BLaER1 (cell line): ENCODE results near the gene PLPP3.

ENCODE experiments used
- H3K27ac ChIP-seq: shearing (Covaris generic); formaldehyde crosslinking; 2 replicates; pipeline ENCODE4 v1.8.1; 2022
- H3K27me3 ChIP-seq: shearing (Covaris generic); formaldehyde crosslinking; 2 replicates; pipeline ENCODE4 v1.8.1; 2022
- H3K36me3 ChIP-seq: shearing (Covaris generic); formaldehyde crosslinking; 2 replicates; pipeline ENCODE4 v1.8.1; 2022
- H3K4me1 ChIP-seq: shearing (Covaris generic); formaldehyde crosslinking; 2 replicates; pipeline ENCODE4 v1.8.1; 2022
- H3K4me2 ChIP-seq: shearing (Covaris generic); formaldehyde crosslinking; 2 replicates; pipeline ENCODE4 v1.8.1; 2022
- H3K4me3 ChIP-seq: shearing (Covaris generic); formaldehyde crosslinking; 2 replicates; pipeline ENCODE4 v1.8.1; 2022
- H3K9ac ChIP-seq: shearing (Covaris generic); formaldehyde crosslinking; 2 replicates; pipeline ENCODE4 v1.8.1; 2022
- H3K9me3 ChIP-seq: shearing (Covaris generic); formaldehyde crosslinking; 2 replicates; pipeline ENCODE4 v1.8.1; 2022
- H4K20me1 ChIP-seq: shearing (Covaris generic); formaldehyde crosslinking; 2 replicates; pipeline ENCODE4 v1.8.1; 2022
- Cebpa-rat ChIP-seq: shearing (Covaris generic); IDR thresholded peaks from 2 replicates; pipeline ENCODE4 v1.8.1; 2022

PLPP3 gene

DNA sequence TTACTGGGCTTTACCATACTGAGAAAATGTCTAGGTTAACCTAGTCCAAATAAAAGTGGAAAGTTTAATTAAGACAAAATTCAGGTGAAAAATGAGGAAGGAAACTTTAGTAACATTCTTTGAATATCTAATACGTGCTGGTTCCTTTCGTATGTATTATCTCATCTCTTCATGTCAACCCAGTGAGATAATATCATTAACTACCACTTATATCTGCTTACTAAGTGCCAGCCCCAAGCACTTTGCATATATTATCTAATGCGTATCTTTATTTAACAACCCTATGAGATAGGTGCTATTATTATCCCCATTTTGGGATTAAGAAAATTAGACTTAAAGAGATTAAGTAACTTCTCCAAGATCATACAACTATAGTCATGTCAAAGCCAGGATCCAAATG lies 12.5 kb upstream of the PLPP3 start:
- H3K9me3 ChIP-seq = peaks cover 3% of the 10 kb centered on the region; the same call in 1 of the 2 replicates
- H3K4me3 ChIP-seq = no peak overlapping the region
- no peak overlapping the region for H3K9ac ChIP-seq
- no peak overlapping the region for H3K4me2 ChIP-seq
- no peaks in the 10 kb centered on the region for H3K27me3 ChIP-seq
- no peak for TF ChIP-seq Cebpa-rat
- H3K4me1 ChIP-seq = no peaks in the 10 kb centered on the region
- H4K20me1 ChIP-seq = no peaks in the 10 kb centered on the region
- no peaks in the 10 kb centered on the region for H3K36me3 ChIP-seq
- no peak overlapping the region for H3K27ac ChIP-seq

GRCh38 chr1:56590520-56591011 lies 11.2 kb upstream of the PLPP3 start:
- TF ChIP-seq Cebpa-rat = no peak

GRCh38 chr1:56589369-56589768 lies 10.0 kb upstream of the PLPP3 start:
- Histone ChIP-seq H3K27ac (no peak overlapping the region), H3K27me3 (no peaks in the 10 kb centered on the region), H3K4me2 (no peak overlapping the region), H3K36me3 (no peaks in the 10 kb centered on the region), H3K9ac (no peak overlapping the region), H3K4me3 (no peak overlapping the region), H3K4me1 (no peaks in the 10 kb centered on the region), H4K20me1 (no peaks in the 10 kb centered on the region), H3K9me3 (no peaks in the 10 kb centered on the region)
- TF ChIP-seq Cebpa-rat = no peak

More at GRCh38 chr1:56590520-56591011, 11.2 kb upstream of the PLPP3 start:
- Histone ChIP-seq H3K36me3 (no peaks in the 10 kb centered on the region), H3K4me2 (no peak overlapping the region), H4K20me1 (no peaks in the 10 kb centered on the region), H3K9me3 (no peaks in the 10 kb centered on the region), H3K4me1 (no peaks in the 10 kb centered on the region), H3K4me3 (no peak overlapping the region), H3K27me3 (no peaks in the 10 kb centered on the region), H3K9ac (no peak overlapping the region), H3K27ac (no peak overlapping the region)

GRCh38 chr1:56586502-56586901 lies 7.1 kb upstream of the PLPP3 start:
- Histone ChIP-seq H3K36me3 (no peaks in the 10 kb centered on the region), H3K9ac (no peak overlapping the region), H3K27me3 (no peaks in the 10 kb centered on the region), H3K27ac (no peak overlapping the region), H3K4me2 (no peak overlapping the region), H3K4me3 (no peak overlapping the region), H3K9me3 (no peaks in the 10 kb centered on the region), H3K4me1 (no peaks in the 10 kb centered on the region), H4K20me1 (no peaks in the 10 kb centered on the region)
- no peak for TF ChIP-seq Cebpa-rat

DNA sequence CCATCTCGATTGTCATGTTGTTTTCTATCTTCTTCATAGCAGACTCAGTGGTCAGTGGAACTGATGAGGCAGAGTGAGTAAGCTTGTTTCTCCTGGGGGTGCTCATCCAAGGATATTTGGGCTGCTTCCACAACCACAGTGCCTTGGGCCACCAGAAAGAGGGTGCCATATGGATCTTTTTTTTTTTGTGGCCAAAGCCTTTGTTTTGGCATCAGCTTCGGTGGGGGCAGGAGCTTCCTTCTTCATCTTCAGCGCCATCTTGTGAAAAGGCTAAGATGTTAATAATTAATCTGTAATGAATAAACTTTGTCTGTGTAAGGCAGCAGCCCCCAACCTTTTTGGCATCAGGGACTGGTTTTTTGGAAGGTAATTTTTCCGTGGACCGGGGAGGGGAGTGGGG lies 6.6 kb upstream of the PLPP3 start:
- H4K20me1 ChIP-seq = no peaks in the 10 kb centered on the region
- H3K4me3 ChIP-seq = no peak overlapping the region
- no peak for TF ChIP-seq Cebpa-rat
- H3K4me1 ChIP-seq = 0 out of 2 replicates have a peak, but pooled peaks cover under 1% of the 10 kb centered on the region
- H3K27me3 ChIP-seq = no peaks in the 10 kb centered on the region
- H3K4me2 ChIP-seq = no peak overlapping the region
- H3K9me3 ChIP-seq = no peaks in the 10 kb centered on the region
- no peaks in the 10 kb centered on the region for H3K36me3 ChIP-seq
- H3K27ac ChIP-seq = no peak overlapping the region
- H3K9ac ChIP-seq = no peak overlapping the region

DNA sequence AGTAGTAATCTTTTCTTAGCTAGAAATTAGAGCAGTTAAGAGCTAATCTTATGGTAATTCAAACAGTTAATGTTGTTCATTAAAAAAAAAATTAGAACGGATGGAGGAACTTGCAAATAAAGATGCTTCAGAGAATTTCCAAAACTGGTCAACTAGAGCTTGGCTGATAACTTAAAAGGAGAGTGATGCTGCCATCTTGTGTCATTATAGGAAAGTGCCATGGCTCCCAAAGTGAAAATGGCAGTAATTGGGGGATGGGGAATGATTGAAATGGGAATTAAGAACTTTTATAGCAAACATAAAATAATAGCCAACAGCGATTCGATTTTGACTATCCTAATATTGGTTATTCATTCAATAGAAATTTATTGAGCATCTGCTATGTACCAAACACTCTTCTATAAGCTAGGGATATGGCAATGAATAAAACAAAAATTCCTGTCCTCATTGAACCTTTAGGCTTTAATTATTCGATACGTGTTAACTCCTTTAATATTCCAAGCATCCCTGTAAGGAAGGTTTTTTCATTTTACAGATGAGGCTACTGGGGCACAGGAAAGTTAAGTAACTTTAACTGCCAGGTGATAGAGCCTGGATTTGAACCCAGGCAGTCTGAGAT lies 5.7 kb upstream of the PLPP3 start:
- Histone ChIP-seq H3K4me2 (no peak overlapping the region), H4K20me1 (no peaks in the 10 kb centered on the region), H3K4me1 (peaks cover 10% of the 10 kb centered on the region), H3K36me3 (no peaks in the 10 kb centered on the region), H3K27ac (no peak overlapping the region), H3K9ac (no peak overlapping the region), H3K4me3 (no peak overlapping the region), H3K27me3 (no peaks in the 10 kb centered on the region), H3K9me3 (no peaks in the 10 kb centered on the region)
- no peak for TF ChIP-seq Cebpa-rat

- TF ChIP-seq Cebpa-rat = no peak
- H3K27ac ChIP-seq = no peak overlapping the region
- no peak overlapping the region for H3K9ac ChIP-seq
- H4K20me1 ChIP-seq = no peaks in the 10 kb centered on the region
- H3K4me2 ChIP-seq = no peak overlapping the region
- no peak overlapping the region for H3K4me3 ChIP-seq
- H3K36me3 ChIP-seq = no peaks in the 10 kb centered on the region
- no peaks in the 10 kb centered on the region for H3K27me3 ChIP-seq
- H3K9me3 ChIP-seq = no peaks in the 10 kb centered on the region
- peaks cover 13% of the 10 kb centered on the region for H3K4me1 ChIP-seq
Measured at GRCh38 chr1:56583957-56584468, 4.7 kb upstream of the PLPP3 start.

DNA sequence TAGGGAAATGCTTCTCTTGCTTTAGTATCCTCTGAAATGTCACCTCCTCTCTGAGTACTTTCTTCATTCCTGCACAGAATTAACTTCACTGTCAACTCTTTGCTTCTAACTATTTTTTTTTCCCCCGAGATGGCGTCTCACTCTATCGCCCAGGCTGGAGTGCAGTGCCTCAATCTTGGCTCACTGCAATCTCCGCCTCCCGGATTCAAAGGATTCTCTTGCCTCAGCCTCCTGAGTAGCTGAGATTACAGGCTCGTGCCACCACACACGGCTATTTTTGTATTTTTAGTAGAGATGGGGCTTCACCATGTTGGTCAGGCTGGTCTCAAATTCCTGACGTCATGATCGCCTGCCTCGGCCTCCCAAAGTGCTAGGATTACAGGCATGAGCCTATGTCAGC lies 1.4 kb upstream of the PLPP3 start:
- Histone ChIP-seq H3K9me3 (no peaks in the 10 kb centered on the region), H3K27me3 (no peaks in the 10 kb centered on the region), H3K4me3 (no peak overlapping the region), H3K36me3 (no peaks in the 10 kb centered on the region), H3K9ac (no peak overlapping the region), H3K27ac (no peak overlapping the region), H3K4me2 (no peak overlapping the region), H4K20me1 (no peaks in the 10 kb centered on the region; the same call in 1 of the 2 replicates), H3K4me1 (peaks cover 39% of the 10 kb centered on the region)
- no peak for TF ChIP-seq Cebpa-rat

DNA sequence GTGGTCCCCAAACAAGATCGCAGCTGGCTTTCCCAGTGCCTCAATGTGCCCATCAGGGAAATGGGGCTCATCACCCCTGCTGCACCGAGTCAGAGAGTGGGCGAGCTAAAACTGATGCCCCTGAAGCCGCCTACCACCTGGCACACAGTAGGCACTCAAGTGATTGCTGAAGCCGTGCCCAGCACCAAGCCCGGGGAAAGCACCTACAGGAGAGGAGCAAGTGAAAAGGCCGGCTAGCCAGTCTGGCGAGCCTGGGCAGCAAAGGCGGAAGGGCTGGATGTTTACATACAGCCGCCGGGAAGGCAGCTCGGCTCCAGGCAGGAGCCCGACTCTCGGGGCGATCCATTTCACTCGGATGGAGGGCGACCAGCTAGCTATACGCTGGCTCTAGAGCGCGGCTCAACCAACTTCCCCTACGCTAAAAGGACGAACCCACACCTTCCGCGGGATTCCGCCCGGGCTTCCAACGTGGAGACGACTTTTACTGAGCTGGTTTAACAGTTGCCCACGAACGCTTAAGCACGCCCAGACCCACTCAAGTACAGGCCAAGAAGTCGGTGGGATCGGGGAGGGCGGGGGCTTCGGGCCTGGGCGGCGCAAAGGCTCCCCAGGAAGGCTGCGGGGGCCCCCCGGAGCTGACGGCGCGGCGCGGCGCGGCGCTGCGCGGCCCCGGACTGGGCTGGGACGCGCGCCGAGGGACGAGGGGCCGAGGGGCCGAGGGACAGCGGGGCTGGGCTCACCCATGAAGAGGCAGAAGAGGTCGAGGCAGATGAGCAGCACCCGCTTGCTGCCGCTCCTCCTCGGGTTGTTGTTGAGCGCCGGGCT lies 1.0 kb downstream of the PLPP3 start:
- peak overlapping the region; percentile 95 for H3K4me2 ChIP-seq
- peaks cover 40% of the 10 kb centered on the region for H3K4me1 ChIP-seq
- peak overlapping the region; percentile 72 for H3K27ac ChIP-seq
- no peaks in the 10 kb centered on the region for H3K27me3 ChIP-seq
- TF ChIP-seq Cebpa-rat = no peak
- peak overlapping the region; percentile 83 for H3K9ac ChIP-seq
- H3K4me3 ChIP-seq = peak overlapping the region; percentile 88
- H4K20me1 ChIP-seq = no peaks in the 10 kb centered on the region; the same call in 1 of the 2 replicates
- H3K9me3 ChIP-seq = no peaks in the 10 kb centered on the region
- no peaks in the 10 kb centered on the region for H3K36me3 ChIP-seq
